HCT116 (cell line): ENCODE measurements around the gene ZNF79. TPM values are rescaled to one million over a fixed set of nuclear protein-coding genes. Genes with fewer than 3 reads are reported as not detected.
A peak's percentile ranks its signal among the peaks of the same experiment; 100 is the strongest.

Source experiments
- ATAC-seq: fragments of 200-7000 bp; cut with Tn5 transposase; 2 replicates; pipeline ENCODE4 v1.9.1; 2020; ENCODE audit warnings: mild to moderate bottlenecking, moderate library complexity
- BruUV-seq: library from RNA; stranded (reverse); fragments of 400-500 nt; replicated peaks from 2 replicates; lab custom pipeline; 2021; lab: Mats Ljungman, UMichigan
- CTCF ChIA-PET: fragments of 300-600 bp; sonication (Branson Sonifier 250); formaldehyde crosslinking; loops from one replicate; lab custom pipeline; 2021; ENCODE audit warnings: antibody characterized with exemption; lab: Charles Lee
- POLR2A ChIA-PET: fragments of 300-600, 350-600 bp; sonication (Branson Sonifier 250); formaldehyde crosslinking; loops from one replicate; lab custom pipeline; 2021; ENCODE audit warnings: antibody characterized with exemption; lab: Charles Lee
- RAD21 ChIA-PET, 2 experiments: fragments of 300-600 bp; sonication (Branson Sonifier 250); formaldehyde crosslinking; loops; one replicate each; lab custom pipeline; 2023; ENCODE audit warnings: low total read pairs in 2 of 2; ENCODE audit not compliant: uncharacterized antibody in 2 of 2, unreplicated experiment in 2 of 2, low non-redundant PET in 1 of 2; lab: Charles Lee
- DNase-seq: peaks from one replicate; pipeline ENCODE4 v3.0.0-alpha.2; 2010; ENCODE audit warnings: low read depth, low spot score
- H2AFZ ChIP-seq: fragments of 200-600 bp; shearing (Covaris generic), sonication (generic); 2 replicates; pipeline ENCODE4 v1.6.1; 2017; ENCODE audit warnings: low read depth, mixed run types, mixed read lengths, antibody characterized with exemption, low read length; ENCODE audit not compliant: poor library complexity, severe bottlenecking
- H3K27ac ChIP-seq: 2 replicates; pipeline ENCODE4 v1.5.1; 2012; ENCODE audit warnings: low read depth, low read length
- H3K27me3 ChIP-seq: fragments of 200-600 bp; sonication (generic); 2 replicates; pipeline ENCODE4 v1.6.1; 2016; ENCODE audit warnings: mixed run types, low read length, mixed read lengths; ENCODE audit not compliant: insufficient read depth
- H3K36me3 ChIP-seq, 2 experiments: fragments of 200-500 bp in 1 of 2; fragments of 200-600 bp in 1 of 2; sonication (Bioruptor generic) in 1 of 2; sonication (generic) in 1 of 2; 2 replicates each; pipeline versions ENCODE4 v1.5.1 to v1.6.1; 2014 to 2016; ENCODE audit warnings: low read length in 2 of 2, inconsistent platforms in 1 of 2, mixed read lengths in 1 of 2, mixed run types in 1 of 2; ENCODE audit not compliant: insufficient read depth in 2 of 2, control insufficient read depth in 1 of 2
- H3K4me1 ChIP-seq, 2 experiments: fragments of 200-600 bp in 1 of 2; sonication (generic) in 1 of 2; 2 replicates each; pipeline versions ENCODE4 v1.5.1 to v1.6.1; 2012 to 2017; ENCODE audit warnings: low read length in 2 of 2, inconsistent platforms in 1 of 2, mild to moderate bottlenecking in 1 of 2, mixed read lengths in 1 of 2, mixed run types in 1 of 2, moderate library complexity in 1 of 2; ENCODE audit not compliant: insufficient read depth in 2 of 2, control insufficient read depth in 1 of 2
- H3K4me2 ChIP-seq: fragments of 200-600 bp; sonication (generic); 2 replicates; pipeline ENCODE4 v1.6.1; 2017; ENCODE audit warnings: mixed run types, low read length, mixed read lengths
- H3K4me3 ChIP-seq, 2 experiments: fragments of 200-600 bp in 1 of 2; sonication (generic) in 1 of 2; replicated peaks in 1 of 2; 2 replicates each; pipeline ENCODE4 v1.5.1; 2011 to 2016; ENCODE audit warnings: low read length in 2 of 2, control low read depth in 1 of 2, low read depth in 1 of 2, mild to moderate bottlenecking in 1 of 2, mixed read lengths in 1 of 2, mixed run types in 1 of 2
- H3K79me2 ChIP-seq: fragments of 200-600 bp; sonication (generic); 2 replicates; pipeline ENCODE4 v1.6.1; 2017; ENCODE audit warnings: mild to moderate bottlenecking, mixed run types, low read length, moderate library complexity, mixed read lengths; ENCODE audit not compliant: insufficient read depth
- H3K9ac ChIP-seq: fragments of 200-600 bp; sonication (generic); 2 replicates; pipeline ENCODE4 v1.6.1; 2016; ENCODE audit warnings: low read length, mixed read lengths
- H3K9me2 ChIP-seq: fragments of 200-600 bp; sonication (generic), shearing (Covaris generic); 2 replicates; pipeline ENCODE4 v1.6.1; 2017; ENCODE audit warnings: mixed run types, mild to moderate bottlenecking, moderate library complexity; ENCODE audit not compliant: insufficient read depth
- H3K9me3 ChIP-seq, 2 experiments: fragments of 200-500 bp in 1 of 2; fragments of 200-600 bp in 1 of 2; sonication (Bioruptor generic) in 1 of 2; sonication (generic) in 1 of 2; 2 replicates each; pipeline ENCODE4 v1.6.1; 2014 to 2017; ENCODE audit warnings: low read length in 2 of 2, mixed read lengths in 2 of 2, inconsistent platforms in 1 of 2, low read depth in 1 of 2, mild to moderate bottlenecking in 1 of 2, mixed run types in 1 of 2, moderate library complexity in 1 of 2; ENCODE audit not compliant: control insufficient read depth in 1 of 2, insufficient read depth in 1 of 2
- H4K20me1 ChIP-seq: fragments of 200-600 bp; sonication (generic), shearing (Covaris generic); 2 replicates; pipeline ENCODE4 v1.6.1; 2017; ENCODE audit warnings: mixed run types, mild to moderate bottlenecking, moderate library complexity; ENCODE audit not compliant: insufficient read depth
- CEBPB ChIP-seq: IDR thresholded peaks from 2 replicates; pipeline ENCODE4 v1.6.1; 2012; ENCODE audit warnings: low read depth
- CTCF ChIP-seq, 3 experiments: fragments of 200-600 bp in 1 of 3; sonication (generic) in 1 of 3; IDR thresholded peaks in 2 of 3; conservative IDR thresholded peaks in 1 of 3; 2 replicates each; pipeline ENCODE4 v1.5.1; 2012 to 2017; ENCODE audit warnings: low read depth in 2 of 3, low read length in 2 of 3, antibody characterized with exemption in 1 of 3, borderline replicate concordance in 1 of 3, control low read depth in 1 of 3, mild to moderate bottlenecking in 1 of 3, mixed read lengths in 1 of 3, mixed run types in 1 of 3, moderate library complexity in 1 of 3; ENCODE audit not compliant: insufficient read depth in 1 of 3
- EZH2 ChIP-seq: fragments of 200-600 bp; sonication (generic); IDR thresholded peaks from 2 replicates; pipeline ENCODE4 v1.6.1; 2017; ENCODE audit warnings: antibody characterized with exemption, mixed run types
- MAX ChIP-seq: IDR thresholded peaks from 2 replicates; pipeline ENCODE4 v1.6.1; 2012
- SIN3A ChIP-seq: IDR thresholded peaks from 2 replicates; pipeline ENCODE4 v1.6.1; 2012; ENCODE audit warnings: low read depth
- YY1 ChIP-seq: IDR thresholded peaks from 2 replicates; pipeline ENCODE4 v1.6.1; 2011; ENCODE audit warnings: low read length, low read depth, moderate library complexity, mild to moderate bottlenecking; ENCODE audit not compliant: insufficient replicate concordance; ENCODE audit errors: extremely low read depth
- ZFX ChIP-seq: fragments of 450-650 bp; IDR thresholded peaks from 2 replicates; pipeline ENCODE4 v1.6.1; 2017
- intact Hi-C: fragments of 100-400 bp; cut with micrococcal nuclease; formaldehyde crosslinking; loops from 2 replicates; pipeline ENCODE4 v1.10.0; 2022
- total RNA-seq: library from RNA; stranded (reverse); gene quantifications from one replicate; pipeline ENCODE4 v1.2.1, GENCODE V29; 2021; ENCODE audit not compliant: unreplicated experiment
- TF ChIP-seq, protein P1 (sequence below): IDR thresholded peaks from 2 replicates; pipeline ENCODE4 v1.6.1; 2012; ENCODE audit warnings: low read depth

The ZNF79 gene
- total RNA-seq, 1 experiment from 2014 or later = 5.3 TPM

DNA sequence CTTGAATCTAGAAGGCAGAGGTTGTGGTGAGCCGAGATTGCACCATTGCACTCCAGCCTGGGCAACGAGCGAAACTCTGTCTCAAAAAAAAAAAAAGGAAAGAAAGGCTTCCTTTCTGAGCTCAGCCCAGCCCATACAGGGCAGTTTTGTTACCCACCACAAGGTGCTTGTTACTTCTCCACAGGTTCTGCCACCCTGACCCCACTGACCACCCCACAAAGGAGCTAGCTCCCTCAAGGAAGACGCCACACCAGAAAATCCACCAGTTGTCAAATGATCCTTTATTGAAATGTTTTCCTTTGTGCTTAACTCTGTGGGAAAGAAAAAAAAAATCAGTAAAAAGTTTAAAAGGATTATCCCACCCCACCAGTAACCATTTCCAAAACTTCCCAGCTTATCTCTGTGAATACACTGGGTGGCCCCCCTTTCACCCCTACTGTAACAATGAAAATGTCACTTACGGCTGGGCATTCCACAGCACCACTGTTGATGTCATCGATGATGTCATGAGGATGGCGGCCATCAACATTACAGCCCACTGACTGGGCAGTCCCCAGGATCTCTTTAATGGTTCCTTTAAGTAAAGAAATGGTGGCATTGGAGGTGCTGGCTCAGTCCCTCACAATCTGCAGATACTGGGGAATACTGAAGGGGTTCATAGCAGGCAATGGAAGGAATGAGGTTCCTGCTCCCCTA, 23.4 kb downstream of the ZNF79 start:
- no peak overlapping the region for H3K4me3 ChIP-seq
- peaks cover 31 to 63% of the 10 kb centered on the region in 2 experiments for H3K36me3 ChIP-seq
- no peaks in the 10 kb centered on the region for H3K27me3 ChIP-seq
- H4K20me1 ChIP-seq = peaks cover 38% of the 10 kb centered on the region
- no peak overlapping the region for H2AFZ ChIP-seq
- DNase-seq (no peak), ATAC-seq (no peak)
- peak overlapping the region; percentile 97; the same call in 1 of the 2 replicates for H3K27ac ChIP-seq
- CTCF ChIA-PET = no interaction called here
- BruUV-seq = no TSS peak
- H3K79me2 ChIP-seq = peaks cover 39% of the 10 kb centered on the region
- H3K9me2 ChIP-seq = no peaks in the 10 kb centered on the region
- H3K4me2 ChIP-seq = no peak overlapping the region
- RAD21 ChIA-PET = no interaction called here
- intact Hi-C loops = no loop called here
- no peaks in the 10 kb centered on the region for H3K9me3 ChIP-seq
- TF ChIP-seq CEBPB (no peak), YY1 (no peak), MAX (no peak), ZFX (no peak), SIN3A (no peak), CTCF (IDR thresholded peaks at IDR 0.05 in 2 of 3, conservative IDR thresholded peaks at IDR 0.05 in 1 of 3; ENCODE audit: borderline replicate concordance in 1 of 3, insufficient read depth in 1 of 3, low read depth in 2 of 3, low read length in 2 of 3) (no peak), EZH2 (no peak)
- TF ChIP-seq, protein P1, sequence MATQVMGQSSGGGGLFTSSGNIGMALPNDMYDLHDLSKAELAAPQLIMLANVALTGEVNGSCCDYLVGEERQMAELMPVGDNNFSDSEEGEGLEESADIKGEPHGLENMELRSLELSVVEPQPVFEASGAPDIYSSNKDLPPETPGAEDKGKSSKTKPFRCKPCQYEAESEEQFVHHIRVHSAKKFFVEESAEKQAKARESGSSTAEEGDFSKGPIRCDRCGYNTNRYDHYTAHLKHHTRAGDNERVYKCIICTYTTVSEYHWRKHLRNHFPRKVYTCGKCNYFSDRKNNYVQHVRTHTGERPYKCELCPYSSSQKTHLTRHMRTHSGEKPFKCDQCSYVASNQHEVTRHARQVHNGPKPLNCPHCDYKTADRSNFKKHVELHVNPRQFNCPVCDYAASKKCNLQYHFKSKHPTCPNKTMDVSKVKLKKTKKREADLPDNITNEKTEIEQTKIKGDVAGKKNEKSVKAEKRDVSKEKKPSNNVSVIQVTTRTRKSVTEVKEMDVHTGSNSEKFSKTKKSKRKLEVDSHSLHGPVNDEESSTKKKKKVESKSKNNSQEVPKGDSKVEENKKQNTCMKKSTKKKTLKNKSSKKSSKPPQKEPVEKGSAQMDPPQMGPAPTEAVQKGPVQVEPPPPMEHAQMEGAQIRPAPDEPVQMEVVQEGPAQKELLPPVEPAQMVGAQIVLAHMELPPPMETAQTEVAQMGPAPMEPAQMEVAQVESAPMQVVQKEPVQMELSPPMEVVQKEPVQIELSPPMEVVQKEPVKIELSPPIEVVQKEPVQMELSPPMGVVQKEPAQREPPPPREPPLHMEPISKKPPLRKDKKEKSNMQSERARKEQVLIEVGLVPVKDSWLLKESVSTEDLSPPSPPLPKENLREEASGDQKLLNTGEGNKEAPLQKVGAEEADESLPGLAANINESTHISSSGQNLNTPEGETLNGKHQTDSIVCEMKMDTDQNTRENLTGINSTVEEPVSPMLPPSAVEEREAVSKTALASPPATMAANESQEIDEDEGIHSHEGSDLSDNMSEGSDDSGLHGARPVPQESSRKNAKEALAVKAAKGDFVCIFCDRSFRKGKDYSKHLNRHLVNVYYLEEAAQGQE = no peak
- peaks cover 10 to 57% of the 10 kb centered on the region in 2 experiments for H3K4me1 ChIP-seq
- no peak overlapping the region for H3K9ac ChIP-seq
- POLR2A ChIA-PET = interaction anchor here (1.5 kb wide), 1 partner anchor 223 kb away, joined by 3 read pairs; no protein-coding TSS in a partner anchor
